IPS-11a (cell line): Measurements from ENCODE around the gene ALOXE3.

ENCODE experiments used
- H3K4me3 ChIP-seq: one replicate; pipeline ENCODE4 v1.5.1; 2013; ENCODE audit warnings: low read depth, low read length, control low read depth

Gene ALOXE3

GRCh38 chr17:8055851-8056231 is 62.5 kb downstream of the ALOXE3 start:
- no peak overlapping the region for H3K4me3 ChIP-seq

- H3K4me3 ChIP-seq: no peak overlapping the region
Observed at GRCh38 chr17:8053600-8053999, 64.7 kb downstream of the ALOXE3 start.

- H3K4me3 ChIP-seq: no peak overlapping the region
Observed at GRCh38 chr17:8052256-8053252, 65.8 kb downstream of the ALOXE3 start.

- no peak overlapping the region for H3K4me3 ChIP-seq
Observed at GRCh38 chr17:8051831-8052230, 66.5 kb downstream of the ALOXE3 start.

GRCh38 chr17:8048736-8049135 is 69.6 kb downstream of the ALOXE3 start:
- H3K4me3 ChIP-seq: no peak overlapping the region

GRCh38 chr17:8048236-8048635 is 70.1 kb downstream of the ALOXE3 start:
- H3K4me3 ChIP-seq: no peak overlapping the region

GRCh38 chr17:8047769-8048110 is 70.6 kb downstream of the ALOXE3 start:
- H3K4me3 ChIP-seq: no peak overlapping the region

- H3K4me3 ChIP-seq: no peak overlapping the region
Observed at GRCh38 chr17:8046929-8047768, 71.2 kb downstream of the ALOXE3 start.

GRCh38 chr17:8046306-8046928 is 71.9 kb downstream of the ALOXE3 start:
- no peak overlapping the region for H3K4me3 ChIP-seq
